Right ventricle myocardium superior (tissue), 1 donor: ENCODE measurements around the gene NNT. TPM values are rescaled to one million over a fixed set of nuclear protein-coding genes. Genes with fewer than 3 reads are reported as not detected.
"Not testable (repeated sequence)": the region's sequence is repeated elsewhere in the genome, so short reads cannot be mapped to it uniquely, and the experiment has no call there.

Experiments
- ATAC-seq: fragments of 200-7000 bp; cut with Tn5 transposase; one replicate; pipeline ENCODE4 v1.9.1; 2020; ENCODE audit warnings: mild to moderate bottlenecking; ENCODE audit not compliant: poor library complexity
- DNase-seq: peaks from one replicate; pipeline ENCODE4 v3.0.0-alpha.2; 2020
- intact Hi-C: fragments of 100-400 bp; cut with DNase I; formaldehyde crosslinking; loops from one replicate; pipeline ENCODE4 v1.11.2; 2022
- total RNA-seq: library from RNA; stranded (reverse); fragmentation: NEBNext Ultra II Directional; extraction: Animal tissue kit (Norgen Biotek cat#: 25700); gene quantifications from one replicate; pipeline ENCODE4 v1.2.1, GENCODE V29; 2021
- donor health status: DM: no; HTN: yes; CAD: no; lungs with severe emphysema.

Gene NNT
- total RNA-seq, 1 donor from 2014 or later, result 573 TPM

GRCh38 chr5:43580402-43581210 lies 22.4 kb upstream of the NNT start:
- intact Hi-C loops, ATAC-seq, DNase-seq: not testable (repeated sequence)

DNA sequence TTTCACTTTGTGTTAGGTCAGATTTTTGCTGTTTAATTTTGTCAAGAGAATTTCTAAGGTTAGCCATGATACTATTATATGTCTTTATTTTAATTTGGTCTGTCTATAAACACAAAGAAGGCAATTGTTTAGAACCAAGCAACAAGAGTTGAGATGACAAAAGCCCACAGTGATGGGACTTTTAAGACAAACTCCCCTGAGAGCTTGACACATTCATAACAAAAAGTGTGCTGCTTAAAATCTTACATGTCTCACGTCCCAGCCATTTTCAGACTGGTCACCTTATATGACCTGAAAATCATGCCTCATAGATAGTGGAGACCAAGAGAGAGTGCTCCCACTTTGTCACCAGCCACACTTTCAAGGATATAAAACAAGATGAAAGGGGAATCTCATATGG lies 21.6 kb upstream of the NNT start:
- intact Hi-C loops, result no loop called here
- ATAC-seq (no peak), DNase-seq (no peak)

- no peak for ATAC-seq
- intact Hi-C loops, result no loop called here
Measured at GRCh38 chr5:43582082-43583005, 20.6 kb upstream of the NNT start.

GRCh38 chr5:43583724-43584123 lies 19.3 kb upstream of the NNT start:
- no peak for ATAC-seq
- intact Hi-C loops, result no loop called here
- no peak for DNase-seq

More at GRCh38 chr5:43582082-43583005, 20.6 kb upstream of the NNT start:
- DNase-seq, result no peak

DNA sequence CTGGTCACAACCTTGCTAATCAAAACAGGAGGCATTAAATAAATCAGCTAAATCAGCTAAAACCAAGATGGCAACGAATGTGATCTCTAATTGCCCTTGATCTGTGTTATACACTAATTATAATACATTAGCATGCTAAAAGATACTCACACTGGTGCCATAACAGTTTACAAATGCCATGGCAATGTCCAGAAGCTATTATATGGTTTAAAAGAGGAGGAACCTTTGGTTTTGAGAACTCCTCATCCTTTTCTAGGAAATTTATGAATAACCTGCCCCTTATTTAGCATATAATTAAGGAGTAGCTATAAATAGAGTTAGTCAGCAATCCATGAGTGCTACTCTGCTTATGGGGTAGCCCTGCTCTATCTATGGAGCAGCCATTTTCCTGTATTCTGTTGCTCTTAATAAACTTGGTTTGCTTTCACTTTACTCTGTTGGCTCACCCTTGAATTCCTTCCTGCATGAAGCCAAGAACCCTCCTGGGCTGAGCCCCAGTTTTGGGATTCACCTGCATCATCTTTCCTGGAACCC lies 18.7 kb upstream of the NNT start:
- ATAC-seq, result no peak
- intact Hi-C loops, result no loop called here

DNA sequence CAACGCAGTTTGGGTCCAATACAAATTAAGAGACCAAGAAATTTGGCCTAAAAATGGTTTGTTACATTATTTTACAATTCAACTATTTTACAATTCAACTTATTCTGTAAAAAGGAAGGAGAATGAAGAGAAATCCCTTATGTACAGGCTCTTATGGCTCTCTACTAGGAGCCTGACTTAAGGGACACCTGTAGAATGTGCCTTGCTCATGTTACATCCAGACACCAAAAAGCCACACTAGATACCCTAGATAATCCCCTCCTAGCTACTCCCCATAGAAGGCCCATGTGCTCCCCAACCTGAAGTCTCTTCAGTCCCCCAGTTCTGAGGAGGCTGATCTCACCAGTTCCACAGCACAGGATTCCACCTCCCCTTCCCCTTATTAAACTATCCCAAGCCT lies 14.1 kb upstream of the NNT start:
- intact Hi-C loops, result no loop called here
- ATAC-seq (no peak), DNase-seq (no peak)

More for the DNA sequence above, 18.7 kb upstream of the NNT start:
- no peak for DNase-seq

- ATAC-seq, result no peak
- no peak for DNase-seq
- intact Hi-C loops, result no loop called here
Measured at GRCh38 chr5:43589310-43589709, 13.7 kb upstream of the NNT start.

GRCh38 chr5:43590700-43591099 lies 12.3 kb upstream of the NNT start:
- no peak for ATAC-seq
- intact Hi-C loops, result no loop called here
- DNase-seq, result no peak

- intact Hi-C loops, result no loop called here
- no peak for ATAC-seq
- DNase-seq, result no peak
Measured at GRCh38 chr5:43592363-43592762, 10.6 kb upstream of the NNT start.

DNA sequence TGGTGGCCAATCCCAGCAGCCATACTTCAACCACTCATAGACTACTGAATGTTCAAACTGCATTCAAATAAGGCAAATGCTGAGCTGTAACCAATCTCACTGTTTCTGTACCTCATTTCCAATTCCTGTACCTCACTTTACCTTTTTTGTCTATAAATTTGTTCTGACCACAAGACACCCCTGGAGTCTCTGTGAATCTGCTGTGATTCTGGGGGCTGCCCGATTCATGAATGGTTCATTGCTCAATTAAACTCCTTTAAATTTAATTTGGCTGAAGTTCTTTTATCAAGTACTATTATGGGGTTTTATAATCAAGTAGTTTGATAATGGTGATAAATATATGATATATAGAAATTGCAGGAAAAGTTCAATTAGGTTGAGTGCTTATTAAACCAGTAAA lies 4.1 kb upstream of the NNT start:
- ATAC-seq, DNase-seq, intact Hi-C loops: not testable (repeated sequence)

DNA sequence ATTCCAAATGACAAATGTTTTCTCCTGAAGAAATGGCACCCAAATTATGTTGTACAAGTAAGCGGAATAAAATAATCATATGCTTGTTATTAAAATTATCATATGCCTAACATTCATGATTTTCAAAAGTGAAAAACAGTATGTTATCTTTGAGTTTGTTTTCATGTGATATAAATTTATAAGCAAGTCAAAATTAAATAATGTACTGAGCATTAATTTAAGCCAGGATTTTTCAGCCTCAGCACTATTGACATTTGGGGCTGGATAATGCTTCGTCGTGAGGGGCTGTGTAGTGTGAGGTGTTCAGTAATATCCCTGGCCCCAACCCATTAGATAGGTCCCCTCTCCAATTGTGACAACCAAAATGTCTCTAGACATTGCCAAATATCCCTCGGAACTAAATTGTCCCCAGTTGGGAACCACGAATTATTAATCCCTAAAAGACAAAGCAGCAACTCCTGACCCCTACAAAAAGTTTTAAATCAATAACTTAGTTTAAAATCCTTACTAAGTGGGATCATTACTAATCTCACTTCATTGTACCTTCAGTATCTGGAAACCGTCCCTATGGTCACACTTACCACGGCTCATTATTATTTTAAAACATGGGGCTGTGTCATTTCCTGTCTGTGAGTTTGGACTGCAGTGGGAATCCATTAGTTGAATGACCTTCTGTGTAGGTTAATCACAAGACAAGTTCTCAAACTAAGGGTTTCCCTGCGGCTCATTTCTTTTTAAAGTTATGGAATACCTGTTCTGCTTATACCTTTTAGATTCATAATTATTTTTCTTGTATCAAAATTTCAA lies 1.3 kb upstream of the NNT start:
- intact Hi-C loops, result loop anchor here (5.0 kb wide), 1 partner anchor 44 kb away; the partner anchor contains the start of gene PAIP1
- peak; percentile 35 for ATAC-seq
- no peak for DNase-seq

GRCh38 chr5:43603344-43604217 lies 601 bp downstream of the NNT start:
- DNase-seq (peak; percentile 87), ATAC-seq (peak; percentile 81)
- intact Hi-C loops, result loop anchor here (5.0 kb wide), 1 partner anchor 46 kb away; the partner anchor contains the start of gene PAIP1

- ATAC-seq (no peak), DNase-seq (no peak)
- intact Hi-C loops, result loop anchor here (5.0 kb wide), 1 partner anchor 47 kb away; the partner anchor contains the start of gene PAIP1
Measured at GRCh38 chr5:43604699-43605098, 1.7 kb downstream of the NNT start.

DNA sequence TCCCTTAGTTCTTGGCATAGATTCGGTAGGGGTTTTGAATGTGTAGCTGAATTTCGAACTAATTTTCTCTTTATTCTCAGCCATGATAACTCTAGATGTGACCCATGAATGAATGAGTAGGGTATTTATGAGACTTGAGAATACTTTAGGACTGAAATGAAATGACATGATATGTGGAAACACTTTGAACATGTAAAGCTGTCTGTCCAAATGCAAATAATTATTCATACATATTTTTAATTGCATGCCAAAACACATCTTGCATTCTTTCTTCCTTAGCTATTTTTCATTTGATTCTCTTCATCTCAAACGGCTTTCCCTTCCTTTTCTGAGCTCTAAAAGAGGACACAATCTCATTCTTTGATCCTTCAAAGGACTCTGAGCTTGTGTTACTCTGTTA lies 3.4 kb downstream of the NNT start:
- ATAC-seq (no peak), DNase-seq (no peak)
- intact Hi-C loops, result no loop called here

DNA sequence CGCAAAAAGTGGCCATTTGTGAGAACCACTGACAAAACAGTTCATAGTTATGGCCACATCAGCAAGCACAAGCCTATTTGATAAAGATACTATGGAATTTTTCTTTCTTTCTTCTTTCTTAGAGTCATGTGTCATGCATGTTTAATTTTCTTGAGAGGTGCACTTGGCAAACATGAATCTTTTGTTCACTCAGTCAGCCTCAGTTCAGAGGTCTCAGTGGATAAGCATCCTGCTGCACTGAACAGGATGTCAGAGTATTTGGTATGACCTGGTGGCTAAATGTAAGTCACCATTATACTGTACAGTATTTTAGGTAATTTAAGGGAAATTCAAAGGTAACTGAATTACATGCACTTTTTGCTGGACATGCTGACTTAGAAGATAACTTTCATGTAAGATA lies 5.4 kb downstream of the NNT start:
- intact Hi-C loops, result no loop called here
- no peak for DNase-seq
- no peak for ATAC-seq

DNA sequence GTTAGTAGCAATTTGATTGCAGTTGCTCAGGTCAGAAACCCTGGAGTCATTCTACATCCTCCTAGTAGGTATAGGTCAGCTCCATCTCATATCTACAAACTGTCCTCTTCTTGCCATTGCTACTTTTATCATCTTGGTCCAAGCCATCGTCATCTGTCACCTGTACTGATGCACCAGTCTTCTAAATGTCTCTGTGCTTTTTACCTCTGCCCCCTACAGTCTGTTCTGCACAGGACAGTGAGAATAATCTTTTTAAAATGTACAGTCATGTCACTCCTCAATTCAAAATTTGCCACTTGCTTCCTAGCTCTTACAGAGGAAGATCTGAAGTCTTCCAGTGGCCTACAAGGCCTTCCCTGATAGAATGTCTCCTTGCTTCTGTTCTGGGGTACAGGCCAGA lies 6.8 kb downstream of the NNT start:
- intact Hi-C loops, result no loop called here
- no peak for ATAC-seq
- no peak for DNase-seq

DNA sequence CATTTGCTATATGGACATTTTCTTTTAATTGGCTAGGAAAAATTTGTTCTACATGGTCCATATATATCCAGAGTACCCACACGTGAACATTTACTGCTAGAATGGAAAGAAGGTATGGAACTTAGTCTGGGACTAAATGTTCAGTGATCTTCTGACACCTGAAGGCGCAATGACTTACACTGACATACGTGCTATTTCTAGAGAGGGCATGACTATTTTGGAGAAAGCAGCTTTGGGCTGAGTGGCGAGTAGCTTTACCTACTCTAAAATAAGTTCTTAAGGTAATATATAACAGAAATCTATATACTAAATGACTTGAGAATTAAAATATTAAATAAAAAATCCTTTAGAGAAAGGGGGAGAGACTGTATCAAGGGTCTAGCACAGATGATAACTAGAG lies 10.4 kb downstream of the NNT start:
- intact Hi-C loops, result no loop called here
- no peak for ATAC-seq
- no peak for DNase-seq
